HepG2 (cell line): ENCODE results near the gene MTPN. TPM values are rescaled to one million over a fixed set of nuclear protein-coding genes. Genes with fewer than 3 reads are reported as not detected.

ENCODE experiments used
- MLLT10 ChIP-seq: sonication (generic); formaldehyde crosslinking; IDR thresholded peaks from 2 replicates; pipeline ENCODE4 v1.4.0; 2020; ENCODE audit warnings: missing genetic modification reagents
- RARG ChIP-seq: sonication (generic); formaldehyde crosslinking; IDR thresholded peaks from 2 replicates; pipeline ENCODE4 v1.4.0; 2020; ENCODE audit warnings: low read depth, mild to moderate bottlenecking, missing genetic modification reagents
- RFX3 ChIP-seq: IDR thresholded peaks from 2 replicates; pipeline ENCODE4 v1.6.1; 2016; ENCODE audit warnings: missing biosample characterization, missing genetic modification reagents
- STAG1 ChIP-seq: sonication (generic); formaldehyde crosslinking; IDR thresholded peaks from 2 replicates; pipeline ENCODE4 v1.4.0; 2020; ENCODE audit warnings: missing genetic modification reagents
- THAP11 ChIP-seq: IDR thresholded peaks from 2 replicates; pipeline ENCODE4 v1.6.1; 2016; ENCODE audit warnings: missing biosample characterization, missing genetic modification reagents
- WIZ ChIP-seq: sonication (generic); formaldehyde crosslinking; IDR thresholded peaks from 2 replicates; pipeline ENCODE4 v1.5.1; 2020; ENCODE audit warnings: mild to moderate bottlenecking, missing genetic modification reagents
- ZFP91 ChIP-seq: sonication (generic); formaldehyde crosslinking; IDR thresholded peaks from 2 replicates; pipeline ENCODE4 v1.9.0; 2022; ENCODE audit warnings: missing genetic modification reagents, mild to moderate bottlenecking, borderline replicate concordance
- ZNF124 ChIP-seq: sonication (generic); formaldehyde crosslinking; IDR thresholded peaks from 2 replicates; pipeline ENCODE4 v1.4.0; 2020; ENCODE audit warnings: missing genetic modification reagents
- ZNF331 ChIP-seq: sonication (generic); formaldehyde crosslinking; IDR thresholded peaks from 2 replicates; pipeline ENCODE4 v1.4.0; 2020; ENCODE audit warnings: missing genetic modification reagents
- ZNF333 ChIP-seq: sonication (generic); formaldehyde crosslinking; IDR thresholded peaks from 2 replicates; pipeline ENCODE4 v1.4.0; 2020; ENCODE audit warnings: mild to moderate bottlenecking, missing genetic modification reagents, borderline replicate concordance
- ZNF510 ChIP-seq: sonication (generic); formaldehyde crosslinking; IDR thresholded peaks from 2 replicates; pipeline ENCODE4 v1.4.0; 2020; ENCODE audit warnings: low read depth, mild to moderate bottlenecking, missing genetic modification reagents
- ZNF639 ChIP-seq: conservative IDR thresholded peaks from 2 replicates; pipeline ENCODE4 v1.6.1; 2018; ENCODE audit warnings: missing genetic modification reagents
- ZNF766 ChIP-seq: sonication (generic); formaldehyde crosslinking; IDR thresholded peaks from 2 replicates; pipeline ENCODE4 v1.5.0; 2020; ENCODE audit warnings: missing genetic modification reagents, borderline replicate concordance
- ZNF841 ChIP-seq: sonication (generic); formaldehyde crosslinking; IDR thresholded peaks from 2 replicates; pipeline ENCODE4 v1.8.1; 2023; ENCODE audit warnings: missing genetic modification reagents, borderline replicate concordance
- ZNF891 ChIP-seq: sonication (generic); formaldehyde crosslinking; IDR thresholded peaks from 2 replicates; pipeline ENCODE4 v1.5.0; 2020; ENCODE audit warnings: mild to moderate bottlenecking, missing genetic modification reagents
- ZSCAN31 ChIP-seq: sonication (generic); formaldehyde crosslinking; IDR thresholded peaks from 2 replicates; pipeline ENCODE4 v1.5.0; 2020; ENCODE audit warnings: low read depth, mild to moderate bottlenecking, missing genetic modification reagents
- polyA plus RNA-seq, 8 experiments: library from polyadenylated mRNA; depleted of rRNA in 3 of 8; stranded (reverse) in 7 of 8; unstranded in 1 of 8; fragments of >200 nt; fragmentation: Illumina TruSeq in 4 of 8; extraction: Trizol in 4 of 8; gene quantifications; 2 replicates each; pipeline versions ENCODE4 v1.2.1 to v1.2.3, GENCODE V29; 2011 to 2016; ENCODE audit warnings: low read depth in 4 of 8, missing spikeins in 1 of 8, mixed read lengths in 1 of 8; ENCODE audit not compliant: insufficient read depth in 1 of 8
- total RNA-seq, 5 experiments: library from RNA; depleted of rRNA; stranded (reverse); fragments of >200 nt; fragmentation: Illumina TruSeq; extraction: Trizol; gene quantifications; 2 replicates each; pipeline ENCODE4 v1.2.3, GENCODE V29; 2016; ENCODE audit warnings: low read depth in 1 of 5
- TF ChIP-seq, protein P1 (sequence below): sonication (generic); formaldehyde crosslinking; IDR thresholded peaks from 2 replicates; pipeline ENCODE4 v1.8.1; 2023; ENCODE audit warnings: mild to moderate bottlenecking, missing genetic modification reagents

The MTPN gene
- total and polyA plus RNA-seq, 2 of the 13 experiments (the other 11 are each of a cell fraction or from before 2014, with no cell fraction given) = 31.1 to 71.7 TPM

DNA sequence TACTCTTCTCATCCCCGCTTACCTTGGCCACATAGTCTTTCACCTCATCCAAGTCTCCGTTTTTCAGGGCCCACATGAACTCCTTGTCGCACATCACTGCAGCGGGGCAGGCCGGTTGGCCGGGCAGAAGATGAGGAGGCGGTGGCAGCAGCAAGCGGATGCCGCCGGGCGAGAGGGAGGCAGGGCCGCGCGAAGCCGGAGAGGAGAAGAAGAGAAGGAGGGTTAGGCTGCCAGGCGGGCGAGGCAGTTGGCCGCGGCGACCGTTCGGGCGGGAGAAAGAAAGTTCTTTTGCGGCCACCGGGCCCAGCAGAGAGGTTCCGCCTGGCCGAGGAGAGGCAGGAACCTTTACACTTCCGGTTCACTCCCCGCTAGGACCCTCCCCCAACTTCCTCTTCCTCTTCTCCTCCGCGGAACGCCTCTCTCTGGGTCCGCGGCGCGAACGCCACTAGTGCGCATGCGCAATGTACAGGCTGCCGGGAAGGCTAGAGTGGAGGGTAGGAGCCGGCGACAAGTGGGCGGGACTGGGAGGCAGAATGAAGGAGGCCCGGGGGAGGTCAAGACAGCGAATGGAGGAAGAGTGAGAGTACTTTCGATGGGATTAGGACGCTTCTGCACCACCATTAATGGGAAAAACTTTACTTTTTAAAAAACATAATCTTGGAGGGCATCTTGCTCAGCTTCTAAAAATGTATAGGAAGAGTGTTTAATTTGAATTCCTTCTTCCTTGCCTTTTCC, at the start of gene MTPN (continued):
- TF ChIP-seq ZNF333 (CRISPR knock-in tag) (no peak), ZNF639 (CRISPR knock-in tag) (peak; percentile 63; the same call in 1 of the 2 replicates), ZNF891 (CRISPR knock-in tag) (no peak), STAG1 (CRISPR knock-in tag) (no peak), WIZ (CRISPR knock-in tag) (no peak), ZNF766 (CRISPR knock-in tag) (no peak), RARG (CRISPR knock-in tag) (no peak), RFX3 (CRISPR knock-in tag) (no peak), ZNF124 (0 out of 2 replicates have a peak, but pooled peaks have one; percentile 77), ZSCAN31 (CRISPR knock-in tag) (peak; percentile 88; the same call in 1 of the 2 replicates), MLLT10 (CRISPR knock-in tag) (no peak), ZNF510 (no peak), ZNF841 (CRISPR knock-in tag) (no peak), ZFP91 (CRISPR knock-in tag) (peak; percentile 81), ZNF331 (CRISPR knock-in tag) (peak; percentile 9; the same call in 1 of the 2 replicates), THAP11 (CRISPR knock-in tag) (peak; percentile 91)
- TF ChIP-seq, protein P1, sequence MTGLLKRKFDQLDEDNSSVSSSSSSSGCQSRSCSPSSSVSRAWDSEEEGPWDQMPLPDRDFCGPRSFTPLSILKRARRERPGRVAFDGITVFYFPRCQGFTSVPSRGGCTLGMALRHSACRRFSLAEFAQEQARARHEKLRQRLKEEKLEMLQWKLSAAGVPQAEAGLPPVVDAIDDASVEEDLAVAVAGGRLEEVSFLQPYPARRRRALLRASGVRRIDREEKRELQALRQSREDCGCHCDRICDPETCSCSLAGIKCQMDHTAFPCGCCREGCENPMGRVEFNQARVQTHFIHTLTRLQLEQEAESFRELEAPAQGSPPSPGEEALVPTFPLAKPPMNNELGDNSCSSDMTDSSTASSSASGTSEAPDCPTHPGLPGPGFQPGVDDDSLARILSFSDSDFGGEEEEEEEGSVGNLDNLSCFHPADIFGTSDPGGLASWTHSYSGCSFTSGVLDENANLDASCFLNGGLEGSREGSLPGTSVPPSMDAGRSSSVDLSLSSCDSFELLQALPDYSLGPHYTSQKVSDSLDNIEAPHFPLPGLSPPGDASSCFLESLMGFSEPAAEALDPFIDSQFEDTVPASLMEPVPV = no peak; the same call in 1 of the 2 replicates
